ENCODE data around the gene REPIN1. TPM values are rescaled to one million over a fixed set of nuclear protein-coding genes. Genes with fewer than 3 reads are reported as not detected.

Gene REPIN1
- total RNA-seq, 4 donors from 2014 or later: 9.7 to 80.8 (median 37.9) TPM

- H3K36me3 ChIP-seq: no peaks in the 10 kb centered on the region
- H3K4me1 ChIP-seq: peaks cover 0 to 10% of the 10 kb centered on the region in 2 donors
- peak overlapping the region; percentile 57 to 83 for H3K4me3 ChIP-seq
- H3K27ac ChIP-seq: peak overlapping the region; percentile 92 to 98
- intact Hi-C loops (cut with DNase I; ENCODE audit: low total_unique reads): no loop called here
- H3K27me3 ChIP-seq: no peaks in the 10 kb centered on the region
- DNase-seq: peak; percentile 56 to 58
- no peaks in the 10 kb centered on the region for H3K9me3 ChIP-seq
- TF ChIP-seq CTCF (IDR thresholded peaks at IDR 0.05) (no peak), POLR2A (IDR thresholded peaks at IDR 0.05) (peak in 1 of 2 donors; percentile 41)
These were observed 494 bp downstream of the REPIN1 start for GRCh38 chr7:150368884-150369747.

- Histone ChIP-seq H3K4me1 (peaks cover 0 to 10% of the 10 kb centered on the region in 2 donors), H3K27me3 (no peaks in the 10 kb centered on the region), H3K9me3 (no peaks in the 10 kb centered on the region), H3K27ac (peak overlapping the region; percentile 92 to 98), H3K4me3 (peak overlapping the region; percentile 57 to 83), H3K36me3 (no peaks in the 10 kb centered on the region)
- TF ChIP-seq CTCF (IDR thresholded peaks at IDR 0.05) (no peak), POLR2A (IDR thresholded peaks at IDR 0.05) (no peak)
- intact Hi-C loops (cut with DNase I; ENCODE audit: low total_unique reads): no loop called here
- no peak for DNase-seq
These were observed 1.3 kb downstream of the REPIN1 start for GRCh38 chr7:150369748-150370501.

- no peaks in the 10 kb centered on the region for H3K9me3 ChIP-seq
- no peak for DNase-seq
- H3K27ac ChIP-seq: peak overlapping the region in 1 of 2 donors; percentile 92
- TF ChIP-seq CTCF (IDR thresholded peaks at IDR 0.05): no peak
- TF ChIP-seq POLR2A (IDR thresholded peaks at IDR 0.05): no peak
- no peaks in the 10 kb centered on the region for H3K27me3 ChIP-seq
- H3K4me1 ChIP-seq: peaks cover 0 to 10% of the 10 kb centered on the region in 2 donors
- intact Hi-C loops (cut with DNase I; ENCODE audit: low total_unique reads): no loop called here
- no peak overlapping the region for H3K4me3 ChIP-seq
- no peaks in the 10 kb centered on the region for H3K36me3 ChIP-seq
These were observed 2.0 kb downstream of the REPIN1 start for GRCh38 chr7:150370612-150371071.

- no peaks in the 10 kb centered on the region for H3K36me3 ChIP-seq
- no peaks in the 10 kb centered on the region for H3K27me3 ChIP-seq
- H3K4me1 ChIP-seq: peaks cover 0 to 10% of the 10 kb centered on the region in 2 donors
- H3K4me3 ChIP-seq: no peak overlapping the region
- intact Hi-C loops (cut with DNase I; ENCODE audit: low total_unique reads): no loop called here
- TF ChIP-seq POLR2A (IDR thresholded peaks at IDR 0.05) (no peak), CTCF (IDR thresholded peaks at IDR 0.05) (no peak)
- no peaks in the 10 kb centered on the region for H3K9me3 ChIP-seq
- no peak for DNase-seq
- H3K27ac ChIP-seq: no peak overlapping the region
These were observed 2.7 kb downstream of the REPIN1 start for GRCh38 chr7:150371131-150371995.
